GM04503 (cell line): Measurements from ENCODE around the gene TTLL6.
"Not testable (repeated sequence)": the region's sequence is repeated elsewhere in the genome, so short reads cannot be mapped to it uniquely, and the experiment has no call there.

Experiments
- DNase-seq: peaks from one replicate; pipeline ENCODE4 v3.0.0-alpha.2; 2012; ENCODE audit warnings: low read depth

Gene TTLL6

DNA sequence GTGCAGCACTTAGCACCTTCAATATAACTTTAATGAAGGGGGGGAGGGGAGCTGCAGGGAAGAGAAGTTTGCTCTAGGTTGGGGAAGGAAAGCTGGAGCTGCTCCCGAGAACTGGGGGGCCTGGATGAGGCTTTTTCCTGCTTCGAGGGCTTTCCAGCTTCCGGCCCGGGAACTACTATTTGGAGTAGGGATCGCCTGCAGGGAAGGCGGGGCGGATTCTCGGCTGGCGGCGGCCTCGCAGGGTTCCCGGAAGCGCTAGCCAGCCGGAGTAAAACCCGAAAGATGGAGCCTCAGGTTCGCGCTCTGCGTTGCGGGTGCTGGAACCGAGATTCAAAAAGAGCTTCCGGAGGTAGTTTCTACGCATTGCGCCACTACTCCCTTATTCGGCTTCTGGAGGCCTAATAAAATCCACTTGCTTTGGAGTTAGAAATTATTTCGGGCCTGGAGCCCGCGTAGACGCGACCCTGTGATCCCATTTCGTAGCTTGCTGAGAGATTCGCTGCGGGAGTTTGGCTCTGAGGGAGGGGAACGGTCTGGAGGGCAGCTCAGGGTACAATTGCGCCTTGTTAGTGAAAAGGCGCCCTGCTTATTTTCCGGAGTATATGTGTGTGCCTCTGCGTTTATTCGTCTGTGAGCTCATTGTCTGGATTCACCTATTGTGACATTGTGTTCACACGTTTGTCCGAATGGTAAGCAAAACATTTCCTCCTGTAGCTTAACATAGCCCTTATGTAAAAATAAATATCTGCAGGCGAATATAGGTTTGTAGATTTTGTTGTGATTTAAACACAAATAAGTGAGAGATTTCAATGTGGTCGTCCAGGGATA is 93.4 kb downstream of the TTLL6 start:
- no peak for DNase-seq

DNA sequence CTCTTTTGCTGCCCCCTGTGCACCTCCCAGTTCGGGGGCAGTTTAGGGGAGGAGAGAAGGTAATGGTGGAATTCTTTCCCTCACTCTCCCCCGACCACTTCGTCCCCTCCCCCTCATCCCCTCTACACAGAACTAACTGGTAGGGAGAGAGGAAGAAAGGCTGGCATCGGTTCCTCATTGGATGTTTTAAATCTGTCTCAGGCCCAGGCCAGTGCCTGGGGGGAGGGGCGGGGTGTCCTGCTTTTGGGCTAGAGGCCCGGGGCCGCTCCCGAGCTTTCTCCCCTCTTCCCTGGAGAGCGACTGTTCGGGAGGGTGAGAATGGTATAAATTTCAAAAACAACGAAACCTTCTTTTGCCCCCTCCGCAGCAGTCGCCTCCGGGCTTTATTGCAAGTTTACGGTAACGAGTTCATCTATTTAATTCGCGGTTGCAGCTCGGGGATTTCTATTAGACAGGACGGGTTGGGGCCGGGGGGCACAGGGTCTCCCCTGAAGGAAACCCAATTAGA is 94.1 kb downstream of the TTLL6 start, which contains the start of gene PRAC2:
PRAC2 (plus strand) TSS at position 271 of the 508 bp plus-strand sequence. CDS start 1,226 bp downstream, outside the sequence.
- no peak for DNase-seq

DNA sequence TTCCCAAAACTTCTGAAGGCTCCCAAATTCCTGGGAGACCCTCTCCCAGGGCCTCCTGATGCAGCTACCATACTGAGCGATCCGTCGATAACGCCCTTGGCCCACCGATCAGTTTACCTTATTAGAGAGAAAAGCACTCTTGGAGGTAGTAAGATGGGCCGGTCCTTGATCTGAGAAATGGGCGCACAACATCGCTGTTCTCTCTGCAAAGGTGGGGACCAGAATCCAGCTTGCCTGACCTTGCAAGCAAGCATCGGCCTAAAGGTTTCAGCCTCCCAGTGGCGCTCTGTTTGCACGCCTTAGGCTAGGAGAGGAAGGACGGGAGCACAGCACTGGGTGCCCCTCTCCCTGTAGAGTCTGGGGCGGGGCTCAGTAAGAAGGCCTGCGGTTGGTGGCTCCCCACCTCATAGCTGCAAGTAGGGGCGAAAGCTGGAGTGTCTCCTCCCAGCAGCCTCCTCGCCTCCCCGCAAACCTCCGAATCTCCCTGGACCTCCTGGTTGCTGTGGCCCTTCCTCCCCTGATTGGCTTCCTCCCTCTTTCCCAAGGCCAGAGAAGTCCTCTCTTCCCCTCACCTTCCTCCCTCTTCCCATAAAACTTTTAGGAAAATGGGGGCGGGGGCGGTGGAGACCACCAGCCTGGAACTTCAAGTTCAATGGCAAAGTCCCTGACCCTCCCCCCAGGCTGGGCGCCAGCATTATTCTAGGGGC is 94.7 kb downstream of the TTLL6 start, which contains the start of gene PRAC1:
PRAC1 (minus strand) TSS at position 318 of the 707 bp plus-strand sequence; CDS start at position 192, 126 bp downstream.
- no peak for DNase-seq

DNA sequence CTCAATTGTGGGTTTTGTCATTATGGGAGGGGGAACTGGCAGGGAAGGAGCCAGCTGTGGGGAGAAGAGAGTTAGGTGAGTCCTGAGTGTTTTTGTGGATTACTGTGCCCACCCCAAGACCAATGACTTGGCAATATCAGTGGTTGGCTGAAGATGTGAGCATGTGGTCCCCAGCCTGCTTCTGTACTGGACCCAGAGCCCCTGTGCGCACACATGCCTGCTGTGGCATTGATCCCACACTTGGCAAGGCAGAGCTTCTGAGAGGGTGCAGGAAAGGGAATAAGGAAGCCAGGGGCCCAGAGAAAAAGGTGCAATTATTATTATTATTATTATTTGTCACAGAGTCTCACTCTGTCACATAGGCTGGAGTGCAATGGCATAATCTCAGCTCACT is 96.0 kb downstream of the TTLL6 start:
- DNase-seq = no peak

DNA sequence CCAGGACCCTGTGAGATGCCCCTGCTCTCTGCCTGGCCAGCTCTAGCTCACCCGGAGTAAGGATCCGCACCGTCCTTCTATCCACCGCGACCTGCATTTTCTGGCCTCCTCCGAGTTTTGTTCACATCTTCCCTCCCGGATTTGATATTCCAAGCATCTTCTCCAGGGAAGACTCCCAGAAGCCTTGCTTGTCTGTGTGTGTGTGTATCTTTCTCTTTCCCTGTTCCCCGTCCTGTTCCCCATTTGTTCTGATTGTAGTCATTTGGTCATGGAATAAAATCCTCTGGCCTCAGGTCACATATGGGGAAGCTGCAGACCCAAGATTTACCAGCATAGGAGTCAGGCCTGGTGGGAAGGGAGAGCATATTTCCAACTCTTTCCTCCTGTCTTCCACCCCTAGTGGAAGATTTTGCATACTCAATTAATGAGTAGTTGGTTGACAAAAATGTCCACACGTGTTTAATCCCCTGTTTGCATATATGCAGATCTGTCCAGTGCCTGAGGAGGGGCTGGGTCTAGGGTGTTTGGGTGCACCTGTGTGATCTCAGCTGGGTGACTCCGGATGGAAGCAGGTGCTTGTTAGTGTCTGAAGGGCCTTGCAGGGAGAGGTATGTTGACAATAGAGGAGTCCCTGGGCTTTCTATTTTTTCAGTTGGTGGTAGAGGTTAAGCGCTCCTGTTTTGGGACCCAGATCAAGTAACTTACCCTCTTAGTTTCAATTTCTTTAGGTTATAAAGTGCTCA is 96.6 kb downstream of the TTLL6 start:
- DNase-seq = no peak

DNA sequence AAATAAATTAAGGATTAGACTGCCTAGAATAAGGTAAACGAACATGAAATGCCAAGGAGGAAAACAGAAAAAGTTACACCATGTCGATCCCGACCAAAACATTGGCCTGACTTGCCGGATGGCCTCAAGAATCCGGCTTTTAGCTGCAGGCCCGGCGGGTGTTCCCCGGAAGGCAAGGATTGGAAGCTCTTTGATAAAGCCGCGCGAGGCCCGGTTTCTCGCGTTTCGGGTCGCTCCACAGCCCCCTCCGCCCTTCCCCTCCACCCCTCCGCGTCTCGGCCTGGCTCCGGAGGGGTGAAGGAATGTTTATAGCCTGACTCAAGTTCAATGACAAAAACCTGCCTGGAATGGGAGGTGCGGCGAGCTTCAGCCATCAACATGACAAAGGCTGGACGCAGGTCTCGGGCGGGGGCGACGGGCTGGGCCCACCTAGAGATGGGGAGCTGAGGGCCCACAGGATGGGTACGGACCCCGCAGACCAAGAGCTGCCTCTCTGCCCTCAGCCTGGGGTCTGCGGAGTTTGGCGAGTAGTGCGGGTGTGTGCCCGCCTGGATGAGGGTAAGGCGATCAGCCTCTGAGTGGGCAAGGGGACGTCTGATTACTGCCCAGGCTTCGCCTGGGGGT is 97.3 kb downstream of the TTLL6 start:
- DNase-seq = no peak

DNA sequence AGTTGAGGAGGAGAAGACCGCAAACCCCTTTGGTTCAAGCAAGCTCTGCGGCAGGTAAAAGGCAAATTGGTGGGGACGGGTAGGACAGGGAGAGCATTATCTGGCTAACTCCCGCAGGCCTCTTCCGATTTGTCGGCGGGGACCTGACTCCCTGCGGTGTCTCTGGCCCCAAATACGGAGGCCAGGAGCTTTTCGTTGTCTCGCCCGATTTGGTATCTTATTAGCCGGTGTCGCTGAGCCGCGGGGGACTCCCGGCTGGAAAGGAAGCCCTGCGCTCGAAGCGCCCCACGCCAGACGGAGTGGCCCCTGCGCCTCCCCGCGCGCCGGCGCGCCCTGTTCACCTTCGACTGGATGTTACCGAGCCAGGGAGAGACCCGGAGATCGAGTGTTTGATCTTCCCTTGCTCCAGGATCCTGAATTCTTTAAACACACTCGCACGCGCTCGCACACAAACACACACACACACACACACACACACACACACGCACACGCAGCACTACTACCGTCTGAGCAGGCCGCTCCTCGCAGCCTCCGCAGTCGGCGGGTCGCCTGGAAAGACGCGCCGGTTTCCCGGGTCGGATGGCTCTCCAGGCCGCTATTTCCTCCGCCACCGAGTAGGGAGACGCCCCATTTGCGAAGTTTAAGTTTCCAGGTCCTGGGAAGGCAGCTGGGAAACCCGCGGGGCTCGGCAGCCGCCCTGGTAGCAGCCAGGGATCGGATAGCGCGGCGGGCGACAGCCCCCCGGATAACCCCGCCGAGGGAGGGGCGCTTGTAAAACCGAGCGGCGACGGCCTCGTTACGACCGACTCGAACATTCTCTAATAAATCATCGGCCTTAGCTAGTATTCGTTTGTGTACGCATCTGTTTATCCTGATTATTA is 98.0 kb downstream of the TTLL6 start:
- no peak for DNase-seq

DNA sequence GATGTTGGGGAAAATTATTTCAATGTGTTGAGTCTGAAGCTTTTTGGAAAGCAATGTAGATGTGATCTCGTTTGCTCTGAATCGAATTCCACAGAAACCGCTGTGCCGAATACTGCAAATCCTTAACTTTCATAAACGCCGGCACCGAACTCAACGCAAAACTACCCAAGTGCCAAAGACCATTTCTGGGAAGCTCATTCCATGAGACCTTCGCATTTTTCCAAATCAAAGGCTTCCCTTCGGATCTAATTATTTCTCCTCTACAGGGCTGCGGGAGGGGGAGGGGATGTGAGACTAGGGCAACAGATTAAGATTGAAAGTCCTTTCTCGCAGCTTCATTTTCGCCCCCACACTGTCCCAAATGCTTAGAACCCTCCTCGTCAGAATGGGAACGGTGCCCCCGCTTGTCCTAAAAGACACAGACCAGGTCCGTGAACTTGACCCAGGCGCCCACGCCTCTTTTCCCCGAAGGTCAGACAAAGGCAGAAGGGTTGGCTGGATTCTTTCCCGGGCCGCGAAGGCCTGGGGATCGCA is 98.7 kb downstream of the TTLL6 start:
- no peak for DNase-seq

DNA sequence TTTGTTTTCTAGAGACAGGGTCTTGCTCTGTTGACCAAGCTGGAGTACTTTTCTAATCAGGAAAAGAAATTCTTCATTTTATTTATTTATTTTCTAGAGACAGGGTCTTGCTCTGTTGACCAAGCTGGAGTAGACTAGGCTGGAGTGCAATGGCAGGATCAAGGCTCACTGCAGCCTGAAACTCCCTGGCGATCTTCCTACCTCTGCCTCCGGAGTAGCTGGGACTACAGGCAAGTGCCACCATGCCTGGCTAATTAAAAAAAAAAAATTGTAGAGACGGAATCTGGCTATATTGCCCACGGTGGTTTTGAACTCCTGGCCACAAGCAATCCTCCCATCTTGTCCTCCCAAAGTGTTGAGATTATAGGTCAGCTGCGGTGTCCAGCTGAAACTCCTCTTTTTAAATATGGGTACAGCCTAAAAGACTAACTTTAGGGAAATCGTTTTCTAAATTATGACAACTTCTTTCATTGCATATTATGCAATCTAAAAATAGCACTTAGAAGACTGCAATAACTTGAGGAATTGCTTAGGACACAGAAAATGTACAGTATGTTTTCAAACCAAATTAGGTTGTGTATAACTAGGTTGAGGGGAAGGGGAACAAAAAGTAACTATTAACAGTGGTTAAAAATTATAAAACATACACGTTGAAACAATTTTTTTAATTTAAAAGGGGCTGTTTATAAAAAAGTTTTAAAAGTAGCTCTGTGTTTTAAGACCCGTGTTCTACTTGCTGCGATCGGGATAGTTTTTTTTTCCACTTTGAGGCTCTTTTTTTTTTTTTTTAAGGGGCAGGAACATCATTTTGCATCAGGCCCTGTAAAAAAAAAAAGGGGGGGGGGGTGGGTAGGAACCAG is 99.4 kb downstream of the TTLL6 start:
- DNase-seq = no peak

DNA sequence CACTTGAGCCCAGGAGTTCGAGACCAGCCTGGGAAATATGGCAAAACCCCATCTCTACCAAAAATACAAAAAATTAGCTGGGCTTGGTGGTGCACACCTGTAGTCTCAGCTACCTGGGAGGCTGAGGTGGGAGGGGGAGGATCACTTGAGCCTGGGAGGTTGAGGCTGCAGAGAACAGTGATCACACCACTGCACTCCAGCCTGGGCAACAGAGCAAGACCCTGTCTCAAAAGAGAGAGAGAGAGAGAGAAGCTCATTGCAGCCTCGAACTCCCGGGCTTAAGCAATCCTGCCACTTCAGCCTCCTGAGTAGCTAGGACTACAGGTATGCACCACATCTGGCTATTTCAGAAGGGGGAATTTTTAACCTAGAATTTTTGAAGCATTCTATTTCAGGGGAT is 100.5 kb downstream of the TTLL6 start:
- not testable (repeated sequence) for DNase-seq

DNA sequence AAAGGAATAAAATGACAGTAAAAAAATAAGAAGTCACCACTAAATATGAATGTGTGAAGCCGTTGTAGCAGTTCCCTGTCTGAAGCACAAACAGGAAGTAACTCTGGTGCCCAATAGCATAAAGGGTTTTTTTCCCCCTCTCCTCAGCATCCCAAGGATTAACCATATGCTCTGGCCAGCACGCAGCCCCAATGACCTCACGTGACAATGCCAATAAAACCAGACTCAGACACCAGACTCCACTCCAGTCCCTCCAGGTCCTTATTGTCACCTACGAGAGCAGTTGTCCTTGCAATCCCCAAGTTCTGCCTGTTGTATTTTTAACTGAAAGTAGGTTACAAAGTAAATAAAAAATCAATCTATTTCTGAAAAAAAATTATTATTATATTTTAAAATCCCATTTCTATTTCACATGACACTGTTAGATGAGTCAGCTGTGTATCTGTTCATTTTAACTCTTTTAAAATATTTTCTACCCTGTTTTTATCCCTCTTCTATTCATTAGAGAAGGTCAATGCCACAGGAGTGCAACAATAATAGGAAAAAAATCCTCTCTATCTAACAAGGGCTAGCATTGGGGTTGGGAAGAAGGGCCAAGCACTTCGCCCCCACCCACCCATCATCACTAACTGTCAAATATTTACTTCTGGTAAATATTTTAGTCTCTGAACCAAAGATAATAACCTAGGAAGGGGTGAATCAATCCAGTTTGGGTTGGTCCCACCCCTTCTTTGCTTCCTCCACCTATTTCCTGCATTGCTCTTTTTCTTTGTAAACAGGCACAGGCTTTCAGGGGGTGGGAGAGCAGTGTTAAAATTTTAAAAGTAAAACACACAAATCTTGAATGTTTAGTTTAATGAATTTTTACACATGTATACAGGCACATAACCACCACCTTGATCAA is 101.3 kb downstream of the TTLL6 start:
- DNase-seq = no peak
